GM12878 (cell line): ENCODE data around the gene COL3A1.

ENCODE experiments used
- CEBPB ChIP-seq, 2 experiments: fragments of 150-350 bp in 1 of 2; IDR thresholded peaks; 2 replicates each; pipeline ENCODE4 v1.6.1; 2012 to 2014; ENCODE audit warnings: low read depth in 2 of 2, low read length in 2 of 2, borderline replicate concordance in 1 of 2, inconsistent platforms in 1 of 2
- LARP7 ChIP-seq: fragments of 450-650 bp; IDR thresholded peaks from 2 replicates; pipeline ENCODE4 v1.6.1; 2017; ENCODE audit warnings: mild to moderate bottlenecking
- POLR2AphosphoS2 ChIP-seq: IDR thresholded peaks from 2 replicates; pipeline ENCODE4 v1.6.1; 2011; ENCODE audit warnings: low read depth, mild to moderate bottlenecking, low read length, improper control_type of control experiment, moderate library complexity
- SMARCA5 ChIP-seq: fragments of 450-650 bp; IDR thresholded peaks from 2 replicates; pipeline ENCODE4 v1.6.1; 2017; ENCODE audit warnings: mild to moderate bottlenecking
- YBX1 ChIP-seq: fragments of 450-650 bp; IDR thresholded peaks from 2 replicates; pipeline ENCODE4 v1.6.1; 2016; ENCODE audit warnings: antibody characterized with exemption
- ZNF384 ChIP-seq: IDR thresholded peaks from 2 replicates; pipeline ENCODE4 v1.6.1; 2012; ENCODE audit warnings: low read depth, mild to moderate bottlenecking, low read length, improper control_type of control experiment, borderline replicate concordance
- TF ChIP-seq, protein P1 (sequence below): IDR thresholded peaks from 2 replicates; pipeline ENCODE4 v1.6.1; 2012; ENCODE audit warnings: low read depth, low read length, improper control_type of control experiment

DNA sequence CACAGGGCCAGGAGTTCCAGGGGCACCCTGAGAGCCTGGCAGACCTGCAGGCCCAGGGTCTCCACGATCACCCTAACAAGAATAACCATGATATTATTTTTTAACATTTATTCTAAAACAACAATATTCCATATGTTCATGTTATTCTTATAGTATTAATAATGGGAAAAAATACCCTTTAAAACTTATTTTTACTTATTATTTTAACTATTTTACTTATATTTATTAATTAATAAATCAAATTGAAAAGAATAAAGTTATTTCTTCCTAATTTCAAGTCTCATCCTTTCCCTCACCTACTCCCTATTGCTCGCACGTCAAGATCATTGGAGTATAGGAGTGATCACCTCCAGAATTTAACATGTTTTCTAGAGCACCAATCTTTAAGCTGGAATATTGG lies 71.7 kb downstream of the COL3A1 start:
- TF ChIP-seq LARP7 (no peak), POLR2AphosphoS2 (no peak), YBX1 (no peak), ZNF384 (no peak), CEBPB (IDR thresholded peaks at IDR 0.05; ENCODE audit: borderline replicate concordance in 1 of 2, low read depth in 2 of 2, low read length in 2 of 2) (no peak), SMARCA5 (no peak)
- TF ChIP-seq, protein P1, sequence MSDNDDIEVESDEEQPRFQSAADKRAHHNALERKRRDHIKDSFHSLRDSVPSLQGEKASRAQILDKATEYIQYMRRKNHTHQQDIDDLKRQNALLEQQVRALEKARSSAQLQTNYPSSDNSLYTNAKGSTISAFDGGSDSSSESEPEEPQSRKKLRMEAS = no peak
